GM12873 (cell line): ENCODE measurements around the gene P2RY14.

Experiments
- TF ChIP-seq, protein P1 (sequence below): IDR thresholded peaks from 2 replicates; pipeline ENCODE4 v1.5.1; 2012; ENCODE audit warnings: low read depth, mild to moderate bottlenecking, moderate library complexity, low read length, control low read depth; ENCODE audit not compliant: insufficient read depth; ENCODE audit errors: missing control alignments

Gene P2RY14

DNA sequence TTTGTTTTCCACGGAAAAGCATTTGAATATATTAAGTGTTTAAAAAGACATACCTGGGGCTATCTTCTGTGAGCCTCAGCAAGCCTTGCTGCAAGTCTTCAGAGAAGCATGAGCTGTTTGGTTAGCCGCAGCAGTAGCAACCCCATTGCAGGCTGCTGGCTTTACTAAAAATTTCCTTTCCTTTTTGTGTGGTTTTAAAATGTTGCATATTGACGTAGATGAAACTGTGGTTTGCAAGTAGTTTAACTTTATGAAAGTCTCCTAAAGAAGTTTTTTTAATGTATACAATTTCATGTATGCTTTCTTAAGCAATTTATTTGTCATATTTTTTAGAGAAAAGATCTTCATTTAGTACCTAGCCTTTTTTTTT lies 75.3 kb downstream of the P2RY14 start, which contains the start of gene GPR171:
GPR171 (minus strand) TSS at position 166 of the 370 bp plus-strand sequence. CDS start 3,830 bp downstream, outside the sequence.
- TF ChIP-seq, protein P1, sequence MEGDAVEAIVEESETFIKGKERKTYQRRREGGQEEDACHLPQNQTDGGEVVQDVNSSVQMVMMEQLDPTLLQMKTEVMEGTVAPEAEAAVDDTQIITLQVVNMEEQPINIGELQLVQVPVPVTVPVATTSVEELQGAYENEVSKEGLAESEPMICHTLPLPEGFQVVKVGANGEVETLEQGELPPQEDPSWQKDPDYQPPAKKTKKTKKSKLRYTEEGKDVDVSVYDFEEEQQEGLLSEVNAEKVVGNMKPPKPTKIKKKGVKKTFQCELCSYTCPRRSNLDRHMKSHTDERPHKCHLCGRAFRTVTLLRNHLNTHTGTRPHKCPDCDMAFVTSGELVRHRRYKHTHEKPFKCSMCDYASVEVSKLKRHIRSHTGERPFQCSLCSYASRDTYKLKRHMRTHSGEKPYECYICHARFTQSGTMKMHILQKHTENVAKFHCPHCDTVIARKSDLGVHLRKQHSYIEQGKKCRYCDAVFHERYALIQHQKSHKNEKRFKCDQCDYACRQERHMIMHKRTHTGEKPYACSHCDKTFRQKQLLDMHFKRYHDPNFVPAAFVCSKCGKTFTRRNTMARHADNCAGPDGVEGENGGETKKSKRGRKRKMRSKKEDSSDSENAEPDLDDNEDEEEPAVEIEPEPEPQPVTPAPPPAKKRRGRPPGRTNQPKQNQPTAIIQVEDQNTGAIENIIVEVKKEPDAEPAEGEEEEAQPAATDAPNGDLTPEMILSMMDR: no peak

DNA sequence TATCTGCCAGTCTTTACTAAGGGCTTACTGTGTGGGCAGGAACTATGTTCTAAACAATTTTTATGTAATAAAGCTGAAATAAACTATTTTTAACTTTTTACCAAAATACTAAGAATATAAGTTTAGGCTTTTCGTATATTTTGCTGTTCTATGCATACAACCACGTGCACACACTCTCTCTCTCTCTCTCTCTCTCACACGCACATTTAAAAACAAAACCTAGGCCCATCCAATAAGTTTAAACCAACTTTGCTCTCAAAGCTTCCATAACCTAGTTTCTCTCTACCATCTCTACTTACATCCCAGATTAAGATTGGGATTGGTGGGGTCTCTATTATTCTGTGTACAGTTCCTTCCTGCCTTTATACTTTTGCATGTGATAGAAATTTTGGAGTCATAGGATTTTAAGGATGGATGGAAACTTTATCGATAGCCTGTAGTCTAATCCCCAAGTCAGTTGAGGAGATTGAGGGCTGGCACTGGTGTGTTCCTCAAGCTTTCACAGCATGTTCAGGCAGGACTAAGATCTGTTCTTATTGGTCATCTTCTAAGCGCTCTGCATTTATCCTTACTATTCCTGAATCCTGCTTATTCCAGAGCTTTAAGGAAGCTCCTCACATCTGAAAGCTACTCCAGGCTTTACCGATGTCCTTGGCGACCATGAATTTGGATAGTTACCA lies 77.2 kb downstream of the P2RY14 start:
- TF ChIP-seq, protein P1: no peak

DNA sequence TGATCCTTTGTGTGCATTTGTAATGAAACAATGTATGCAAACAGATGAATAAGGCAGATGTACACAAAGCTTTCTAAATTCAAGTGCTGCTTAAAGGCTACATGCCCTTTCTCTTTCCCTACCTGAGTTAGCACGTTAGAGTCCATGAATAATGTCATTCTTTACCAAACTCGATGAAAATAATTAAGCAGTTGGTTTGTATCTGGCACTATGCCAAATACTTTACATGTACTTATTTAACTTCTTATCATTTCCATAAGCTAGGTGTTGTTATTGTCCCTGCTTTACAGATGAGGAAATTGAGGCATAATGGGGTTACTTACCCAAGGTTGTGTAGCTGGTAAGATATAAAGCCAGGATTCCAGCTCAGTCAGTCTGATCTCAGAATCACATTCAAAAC lies 77.8 kb downstream of the P2RY14 start:
- TF ChIP-seq, protein P1: no peak

DNA sequence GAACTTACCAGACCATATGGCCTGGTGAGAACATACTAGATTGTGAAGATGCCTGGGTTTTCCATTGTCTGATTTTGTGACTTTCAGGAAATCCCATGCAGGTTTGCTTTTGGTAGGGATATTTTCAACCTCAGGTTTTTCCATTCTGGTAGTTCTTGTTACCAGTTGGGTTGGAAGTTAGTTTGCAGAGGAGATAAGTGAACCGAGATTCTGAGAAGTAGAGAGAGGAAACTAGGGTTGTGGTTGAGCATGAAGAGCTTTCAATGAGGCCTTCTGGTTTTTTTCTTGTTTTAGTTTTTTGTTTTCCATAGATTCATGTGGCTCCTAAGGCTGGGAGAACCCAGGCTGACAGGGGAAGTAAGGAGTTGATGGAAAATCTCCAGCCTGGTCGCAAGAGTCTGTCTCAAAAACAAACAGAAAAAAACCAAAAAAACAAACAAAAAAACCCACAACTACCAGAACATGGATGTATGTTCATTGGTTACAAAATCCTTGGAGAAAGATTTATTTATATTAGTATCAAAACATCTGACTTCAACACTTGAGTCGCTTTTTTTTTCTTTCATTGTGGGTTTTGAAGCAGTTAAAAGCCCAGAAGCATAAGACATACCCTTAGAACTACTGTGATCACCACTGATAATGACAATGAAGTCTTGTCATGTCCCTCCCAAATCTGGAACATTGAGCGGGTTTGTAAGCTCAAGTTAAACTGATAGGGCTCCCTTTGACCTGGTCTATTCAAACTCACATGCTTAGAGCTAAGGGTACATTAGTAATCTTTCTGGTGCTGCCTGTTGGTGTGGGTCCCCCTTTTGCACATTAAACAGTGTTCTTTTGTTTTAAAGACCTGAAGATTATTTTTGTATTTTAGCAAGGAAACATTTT lies 78.5 kb downstream of the P2RY14 start:
- TF ChIP-seq, protein P1: no peak

DNA sequence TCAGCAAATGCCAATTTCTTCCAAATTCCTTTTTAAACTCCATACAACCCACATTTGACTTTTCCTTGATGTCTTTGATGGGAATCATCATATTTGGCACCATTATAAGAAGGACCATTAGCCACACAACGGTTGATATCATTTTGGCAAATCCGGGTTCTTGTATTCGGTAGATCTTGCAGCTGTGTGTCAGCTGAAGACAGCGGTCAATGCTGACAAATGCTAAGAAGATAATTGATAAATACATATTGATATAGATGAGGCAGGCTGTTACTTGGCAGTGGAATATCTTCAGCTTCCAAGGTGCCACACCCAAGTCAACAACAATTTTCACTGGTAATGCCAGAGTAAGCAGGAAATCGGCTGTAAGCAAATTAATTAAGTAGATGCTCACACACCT lies 79.5 kb downstream of the P2RY14 start:
- TF ChIP-seq, protein P1: no peak

DNA sequence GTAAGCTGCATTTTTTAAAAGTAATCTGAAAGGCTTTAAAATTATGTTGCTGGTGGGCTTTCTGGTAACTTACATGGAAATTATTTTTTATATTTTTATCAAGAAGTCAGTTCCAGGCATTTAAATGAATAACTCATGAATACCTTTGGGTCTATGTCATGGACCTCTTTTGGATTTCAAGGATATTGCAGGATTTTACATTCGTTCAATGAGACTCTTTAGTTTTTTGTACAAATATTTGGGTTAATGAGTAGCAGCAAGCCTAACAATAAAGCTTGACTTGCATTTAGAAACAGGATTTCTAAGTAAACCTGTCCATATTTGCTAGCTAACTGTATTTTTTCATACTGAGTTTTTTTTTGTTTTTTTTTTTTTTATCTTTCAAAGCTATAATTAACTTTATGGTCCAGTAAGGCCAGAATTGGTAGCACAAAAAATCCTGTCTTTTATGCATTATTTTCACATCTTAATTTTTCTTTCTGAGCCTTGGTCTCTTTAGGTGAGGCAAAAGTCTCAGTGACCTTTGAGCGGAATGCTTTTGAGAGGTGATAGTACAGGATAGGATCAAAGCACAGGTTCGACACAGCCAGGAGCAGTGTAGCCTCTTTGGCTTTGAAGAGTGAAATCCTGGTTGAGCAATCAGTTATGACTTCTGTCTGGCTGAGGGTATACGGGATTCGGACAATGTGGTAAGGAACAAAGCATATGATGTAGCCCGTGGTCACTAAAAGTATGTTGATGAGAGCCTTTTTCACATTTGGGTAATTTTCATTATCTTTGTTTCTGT lies 80.2 kb downstream of the P2RY14 start:
- TF ChIP-seq, protein P1: no peak
